OCI-LY3 (cell line): ENCODE measurements around the gene LHX5.

Source experiments
- H2AFZ ChIP-seq: fragments of 200-600, 300-600 bp; shearing (Covaris generic); 2 replicates; pipeline ENCODE4 v1.6.0; 2014; ENCODE audit warnings: antibody characterized with exemption, low read depth, low read length
- H3K27ac ChIP-seq: fragments of 200-600, 300-600 bp; sonication (generic); 2 replicates; pipeline ENCODE4 v1.5.1; 2014; ENCODE audit warnings: mild to moderate bottlenecking, low read length, moderate library complexity, mixed read lengths
- H3K27me3 ChIP-seq: fragments of 200-600, 300-600 bp; sonication (generic); 2 replicates; pipeline ENCODE4 v1.6.1; 2014; ENCODE audit warnings: low read depth, low read length, mixed read lengths
- H3K36me3 ChIP-seq: fragments of 200-600, 300-600 bp; sonication (generic); replicated peaks from 2 replicates; pipeline ENCODE3; 2014; ENCODE audit warnings: low read depth, low read length, mixed read lengths
- H3K4me1 ChIP-seq: fragments of 300-600, 200-600 bp; sonication (generic); 2 replicates; pipeline ENCODE4 v1.6.1; 2014; ENCODE audit warnings: low read length, mixed read lengths
- H3K4me2 ChIP-seq: fragments of 200-600, 300-600 bp; sonication (generic); 2 replicates; pipeline ENCODE4 v1.6.1; 2014; ENCODE audit warnings: low read length, mixed read lengths
- H3K4me3 ChIP-seq: fragments of 300-600, 200-600 bp; sonication (generic); 2 replicates; pipeline ENCODE4 v1.5.1; 2014; ENCODE audit warnings: antibody characterized with exemption, mild to moderate bottlenecking, low read length, moderate library complexity
- H3K79me2 ChIP-seq: fragments of 300-600, 200-600 bp; shearing (Covaris generic); 2 replicates; pipeline ENCODE4 v1.6.1; 2014; ENCODE audit warnings: mild to moderate bottlenecking, low read length, mixed read lengths
- H3K9ac ChIP-seq: fragments of 300-600, 200-600 bp; shearing (Covaris generic); 2 replicates; pipeline ENCODE4 v1.6.0; 2014; ENCODE audit warnings: mild to moderate bottlenecking, low read length, moderate library complexity
- H3K9me3 ChIP-seq: fragments of 200-600, 300-600 bp; shearing (Covaris generic); 2 replicates; pipeline ENCODE4 v1.6.1; 2014; ENCODE audit warnings: low read length, mixed read lengths; ENCODE audit not compliant: insufficient read depth
- H4K20me1 ChIP-seq: fragments of 200-600, 300-600 bp; sonication (generic); 2 replicates; pipeline ENCODE4 v1.6.1; 2016; ENCODE audit warnings: low read length, mixed read lengths; ENCODE audit not compliant: insufficient read depth
- CTCF ChIP-seq: fragments of 200-600, 300-600 bp; sonication (generic); IDR thresholded peaks from 2 replicates; pipeline ENCODE4 v1.5.1; 2014; ENCODE audit warnings: antibody characterized with exemption, low read length, low read depth
- EZH2phosphoT487 ChIP-seq: fragments of 200-600 bp; shearing (Covaris generic); IDR thresholded peaks from 2 replicates; pipeline ENCODE4 v1.6.1; 2018; ENCODE audit warnings: antibody characterized with exemption, mixed run types, low read depth

The LHX5 gene

GRCh38 chr12:113471619-113472171 lies at the start of gene LHX5:
TSS of gene LHX5 (minus strand) at chr12:113471871. CDS start at chr12:113471498, 373 bp downstream.
- TF ChIP-seq EZH2phosphoT487, result no peak
- TF ChIP-seq CTCF, result no peak
- H4K20me1 ChIP-seq, result no peaks in the 10 kb centered on the region

GRCh38 chr12:113519464-113520307 lies 48.0 kb upstream of the LHX5 start:
- Histone ChIP-seq H3K4me1 (no peaks in the 10 kb centered on the region), H2AFZ (no peak overlapping the region), H3K4me2 (no peak overlapping the region), H3K36me3 (no peaks in the 10 kb centered on the region), H4K20me1 (no peaks in the 10 kb centered on the region), H3K27me3 (peaks cover 30% of the 10 kb centered on the region), H3K9ac (no peak overlapping the region), H3K27ac (no peak overlapping the region), H3K4me3 (no peak overlapping the region), H3K9me3 (no peaks in the 10 kb centered on the region), H3K79me2 (no peaks in the 10 kb centered on the region)
- no peak for TF ChIP-seq CTCF

More at GRCh38 chr12:113471619-113472171, at the start of gene LHX5:
- no peak within 1 kb of the TSS for H3K27ac ChIP-seq
- H3K36me3 ChIP-seq, result no peaks in the 10 kb centered on the region
- H3K9ac ChIP-seq, result no peak within 1 kb of the TSS
- H2AFZ ChIP-seq, result no peak within 1 kb of the TSS
- H3K4me2 ChIP-seq, result no peak within 1 kb of the TSS
- no peaks in the 10 kb centered on the region for H3K79me2 ChIP-seq
- no peaks in the 10 kb centered on the region for H3K4me1 ChIP-seq
- no peaks in the 10 kb centered on the region; the same call in 1 of the 2 replicates for H3K27me3 ChIP-seq
- H3K4me3 ChIP-seq, result no peak within 1 kb of the TSS
- H3K9me3 ChIP-seq, result no peaks in the 10 kb centered on the region

GRCh38 chr12:113515082-113515856 lies 43.6 kb upstream of the LHX5 start:
- Histone ChIP-seq H3K4me3 (no peak overlapping the region), H3K27me3 (peaks cover 29% of the 10 kb centered on the region), H3K4me2 (no peak overlapping the region)

More at GRCh38 chr12:113515082-113515856, 43.6 kb upstream of the LHX5 start:
- TF ChIP-seq CTCF, result no peak
- no peak overlapping the region for H2AFZ ChIP-seq
- no peaks in the 10 kb centered on the region for H4K20me1 ChIP-seq
- no peak overlapping the region for H3K9ac ChIP-seq
- no peaks in the 10 kb centered on the region for H3K36me3 ChIP-seq
- no peaks in the 10 kb centered on the region for H3K4me1 ChIP-seq
- no peak overlapping the region for H3K27ac ChIP-seq
- H3K79me2 ChIP-seq, result no peaks in the 10 kb centered on the region
- no peaks in the 10 kb centered on the region for H3K9me3 ChIP-seq
